CD4-positive, alpha-beta T cell treated with Interleukin-17A for 1 hour (primary cell): Measurements from ENCODE around the gene SLC25A27.

Experiments
- DNase-seq: peaks from one replicate; pipeline ENCODE4 v3.0.0-alpha.2; 2020

SLC25A27 gene

DNA sequence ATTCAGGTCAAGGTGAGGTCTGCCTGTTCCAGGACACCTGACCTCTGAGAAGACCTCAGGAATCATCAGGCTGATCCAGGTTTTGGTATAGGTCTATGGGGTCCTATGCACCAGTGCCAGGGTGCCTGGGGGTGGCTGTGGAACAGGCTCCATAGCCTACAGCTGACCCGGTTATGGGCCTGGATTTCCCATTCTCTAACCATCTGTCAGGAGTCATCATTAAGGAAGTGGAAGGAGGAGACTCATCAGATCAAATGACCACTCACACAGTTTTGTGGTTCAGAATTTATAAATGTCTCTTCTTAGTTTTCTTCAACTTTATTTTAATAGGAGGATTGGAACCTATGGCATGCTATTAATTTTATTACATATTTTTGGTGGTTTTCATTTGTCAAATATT is 67.6 kb downstream of the SLC25A27 start:
- DNase-seq, result no peak
